ENCODE measurements around the gene WDR1.

The WDR1 gene

GRCh38 chr4:10034612-10035104, 81.9 kb downstream of the WDR1 start:
- no peak for DNase-seq

GRCh38 chr4:10034136-10034535, 82.5 kb downstream of the WDR1 start:
- DNase-seq, result no peak

GRCh38 chr4:10033191-10033881, 83.3 kb downstream of the WDR1 start:
- no peak for DNase-seq

- DNase-seq, result no peak
Measured at GRCh38 chr4:10032625-10033024, 84.0 kb downstream of the WDR1 start.

GRCh38 chr4:10031668-10032590, 84.7 kb downstream of the WDR1 start:
- DNase-seq, result no peak

- DNase-seq, result no peak
Measured at GRCh38 chr4:10030972-10031667, 85.5 kb downstream of the WDR1 start.

GRCh38 chr4:10029403-10029802, 87.2 kb downstream of the WDR1 start:
- DNase-seq, result no peak

- DNase-seq, result no peak
Measured at GRCh38 chr4:10028910-10029309, 87.7 kb downstream of the WDR1 start.

GRCh38 chr4:10026485-10026884, 90.1 kb downstream of the WDR1 start:
- no peak for DNase-seq

GRCh38 chr4:10025230-10025806, 91.3 kb downstream of the WDR1 start:
- no peak for DNase-seq

Data from NCI-H1436 (cell line).